ENCODE measurements around the gene ARHGAP11B.
"Not testable (repeated sequence)": the region's sequence is repeated elsewhere in the genome, so short reads cannot be mapped to it uniquely, and the experiment has no call there.

Gene ARHGAP11B

DNA sequence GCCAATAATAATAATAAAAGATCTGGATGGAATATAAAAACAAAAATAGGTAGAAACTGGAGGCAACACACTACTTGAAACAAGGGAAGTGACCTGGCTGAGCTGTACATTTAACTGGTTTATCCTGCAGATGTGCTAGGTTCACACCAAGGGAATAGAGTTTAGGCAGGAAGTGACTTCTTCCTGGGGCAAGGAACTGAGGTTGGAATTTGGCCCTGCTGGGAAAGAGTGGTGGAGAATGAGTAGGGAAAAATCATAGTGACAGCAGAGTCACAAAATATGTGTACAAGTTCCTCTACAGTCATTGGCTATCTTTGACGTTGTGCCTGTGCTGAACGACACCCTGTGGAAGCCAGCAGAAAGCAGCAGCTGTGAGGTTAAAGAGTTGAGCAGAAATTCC lies 44.1 kb downstream of the ARHGAP11B start:
- DNase-seq (ENCODE audit: low read depth), result no peak
- TF ChIP-seq, protein P1, sequence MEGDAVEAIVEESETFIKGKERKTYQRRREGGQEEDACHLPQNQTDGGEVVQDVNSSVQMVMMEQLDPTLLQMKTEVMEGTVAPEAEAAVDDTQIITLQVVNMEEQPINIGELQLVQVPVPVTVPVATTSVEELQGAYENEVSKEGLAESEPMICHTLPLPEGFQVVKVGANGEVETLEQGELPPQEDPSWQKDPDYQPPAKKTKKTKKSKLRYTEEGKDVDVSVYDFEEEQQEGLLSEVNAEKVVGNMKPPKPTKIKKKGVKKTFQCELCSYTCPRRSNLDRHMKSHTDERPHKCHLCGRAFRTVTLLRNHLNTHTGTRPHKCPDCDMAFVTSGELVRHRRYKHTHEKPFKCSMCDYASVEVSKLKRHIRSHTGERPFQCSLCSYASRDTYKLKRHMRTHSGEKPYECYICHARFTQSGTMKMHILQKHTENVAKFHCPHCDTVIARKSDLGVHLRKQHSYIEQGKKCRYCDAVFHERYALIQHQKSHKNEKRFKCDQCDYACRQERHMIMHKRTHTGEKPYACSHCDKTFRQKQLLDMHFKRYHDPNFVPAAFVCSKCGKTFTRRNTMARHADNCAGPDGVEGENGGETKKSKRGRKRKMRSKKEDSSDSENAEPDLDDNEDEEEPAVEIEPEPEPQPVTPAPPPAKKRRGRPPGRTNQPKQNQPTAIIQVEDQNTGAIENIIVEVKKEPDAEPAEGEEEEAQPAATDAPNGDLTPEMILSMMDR (IDR thresholded peaks at IDR 0.05; ENCODE audit: low read length, missing control alignments), result no peak
- H3K4me3 ChIP-seq (replicated peaks; ENCODE audit: low read depth, low read length), result no peak overlapping the region

DNA sequence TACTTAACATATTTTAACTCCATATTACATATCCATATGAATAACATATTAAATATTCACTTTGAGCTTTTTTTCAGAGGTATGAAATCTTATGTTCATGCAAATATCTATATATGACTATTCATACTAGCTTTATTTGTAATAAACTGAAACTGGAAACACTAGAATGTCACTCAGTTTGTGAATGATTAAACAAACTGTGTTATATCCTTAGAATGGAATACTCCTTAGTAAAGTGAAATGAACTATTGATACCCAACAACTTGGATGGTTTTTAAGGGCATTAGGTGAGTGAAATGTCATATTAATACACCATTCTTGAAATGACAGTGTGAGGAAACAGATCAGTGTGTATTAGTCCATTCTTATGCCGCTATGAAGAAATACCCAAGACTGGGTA lies 45.4 kb downstream of the ARHGAP11B start:
- H3K4me3 ChIP-seq (replicated peaks; ENCODE audit: low read depth, low read length), result no peak overlapping the region
- DNase-seq (ENCODE audit: low read depth), result no peak
- TF ChIP-seq, protein P1 (IDR thresholded peaks at IDR 0.05; ENCODE audit: low read length, missing control alignments), result no peak

DNA sequence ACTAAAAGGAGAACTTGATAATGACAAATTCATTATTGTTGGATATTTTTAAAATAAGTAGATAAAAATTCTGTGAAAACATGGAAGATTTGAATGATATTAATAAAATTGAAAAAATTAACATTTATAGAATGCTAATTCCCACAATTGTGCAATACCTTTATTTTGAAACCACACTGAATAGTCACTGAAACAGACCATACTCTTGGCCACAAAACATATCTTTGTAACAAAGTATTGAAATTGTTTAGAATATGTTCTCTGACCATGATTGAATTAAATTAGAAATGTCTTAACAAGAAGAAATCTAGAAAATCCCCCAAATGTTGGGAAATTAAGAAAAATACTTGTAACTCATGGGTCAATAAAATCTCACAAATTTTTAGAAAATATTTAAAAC lies 49.2 kb downstream of the ARHGAP11B start:
- TF ChIP-seq, protein P1 (IDR thresholded peaks at IDR 0.05; ENCODE audit: low read length, missing control alignments), result no peak
- peak; percentile 14 for DNase-seq (ENCODE audit: low read depth)

DNA sequence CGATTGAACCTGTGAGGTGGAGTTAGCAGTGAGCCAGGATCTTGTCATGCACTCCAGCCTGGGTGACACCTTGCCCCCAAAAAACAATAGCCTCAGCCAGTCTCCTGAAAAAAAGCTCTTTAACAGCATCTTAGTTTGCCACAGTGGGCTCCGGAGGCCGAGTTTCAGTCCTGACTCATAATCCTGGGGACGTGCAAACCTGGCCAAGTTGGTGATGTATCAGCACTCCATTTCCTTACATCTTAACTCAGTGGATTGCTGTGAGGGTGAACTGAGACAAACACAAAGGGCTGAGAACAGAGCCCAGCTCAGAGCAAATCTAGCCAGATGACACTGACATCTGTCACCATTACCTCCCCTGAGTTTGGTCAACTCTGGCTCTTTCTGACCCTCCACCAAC lies 50.0 kb downstream of the ARHGAP11B start:
- DNase-seq (ENCODE audit: low read depth), result peak; percentile 23
- H3K4me3 ChIP-seq (replicated peaks; ENCODE audit: low read depth, low read length), result not testable (repeated sequence)

More for the DNA sequence above, 49.2 kb downstream of the ARHGAP11B start:
- no peak overlapping the region for H3K4me3 ChIP-seq (replicated peaks; ENCODE audit: low read depth, low read length)

DNA sequence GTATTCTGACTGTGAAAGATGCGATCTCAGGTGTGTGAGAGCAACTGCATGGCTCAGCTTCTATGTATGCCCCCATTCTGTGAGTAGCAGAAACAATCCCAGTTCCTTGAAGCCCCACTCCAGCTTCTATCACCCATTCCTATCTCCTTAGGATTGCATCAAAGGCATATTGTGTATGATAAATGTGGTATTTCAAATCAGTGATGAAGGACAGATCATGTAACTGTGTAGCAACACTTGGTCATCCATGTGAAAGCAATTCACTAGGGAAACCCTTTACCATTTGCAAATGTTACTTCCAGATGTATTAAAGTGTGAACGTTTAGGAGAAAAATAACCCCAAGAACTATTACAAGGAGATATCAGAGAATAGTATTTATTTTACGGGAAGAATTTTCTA lies 55.1 kb downstream of the ARHGAP11B start:
- DNase-seq (ENCODE audit: low read depth), result not testable (repeated sequence)

DNA sequence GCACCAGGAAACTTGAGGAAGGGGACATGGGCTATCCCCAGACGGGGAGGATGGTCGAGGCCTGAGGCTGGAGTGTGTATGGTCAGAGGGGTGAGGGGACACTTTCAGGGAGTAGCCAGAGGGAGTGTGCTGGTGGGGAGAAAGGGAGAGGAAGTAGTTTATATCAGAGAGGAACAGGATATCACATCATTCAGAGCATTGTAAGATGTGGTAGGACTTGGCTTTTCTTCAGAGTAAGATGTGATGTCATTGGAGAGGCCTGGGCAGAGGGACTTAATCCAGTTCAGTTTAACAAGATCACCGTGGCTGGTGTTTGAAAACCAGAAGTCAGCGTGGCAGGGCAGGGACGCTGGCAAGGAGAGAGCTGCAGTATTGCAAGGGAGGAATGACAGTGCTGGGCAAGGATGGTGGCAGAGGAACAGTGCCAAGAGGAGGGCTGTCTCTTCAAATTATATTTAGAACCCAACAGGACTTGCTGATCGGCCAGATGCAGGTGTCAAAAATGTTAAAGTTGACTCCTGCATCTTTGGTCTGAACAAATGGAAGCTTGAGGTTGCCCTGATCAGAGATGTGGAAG lies 59.9 kb downstream of the ARHGAP11B start:
- not testable (repeated sequence) for H3K4me3 ChIP-seq (replicated peaks; ENCODE audit: low read depth, low read length)
- DNase-seq (ENCODE audit: low read depth), result peak; percentile 22

More for the DNA sequence above, 55.1 kb downstream of the ARHGAP11B start:
- not testable (repeated sequence) for H3K4me3 ChIP-seq (replicated peaks; ENCODE audit: low read depth, low read length)

DNA sequence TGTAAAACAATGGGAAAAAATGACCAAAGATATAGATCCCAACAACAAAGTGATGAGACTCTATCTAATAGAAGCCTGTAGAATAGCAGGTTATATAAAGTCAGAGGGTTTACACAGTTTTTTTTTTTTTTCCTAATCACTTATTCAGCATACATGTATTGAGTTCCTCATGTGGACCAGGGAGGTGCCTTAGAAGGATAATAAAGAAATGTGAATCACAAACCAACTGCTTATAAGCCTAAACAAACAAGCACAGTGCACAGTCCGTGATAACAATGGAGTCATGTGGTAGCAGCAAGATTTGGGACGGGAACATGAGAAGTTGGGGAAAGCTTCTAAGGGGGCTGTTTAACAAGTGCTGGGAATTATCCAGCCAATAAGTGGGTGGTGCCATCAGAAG lies 60.7 kb downstream of the ARHGAP11B start:
- not testable (repeated sequence) for H3K4me3 ChIP-seq (replicated peaks; ENCODE audit: low read depth, low read length); DNase-seq (ENCODE audit: low read depth)

Data from fibroblast of pulmonary artery (primary cell).